Keratinocyte (primary cell): ENCODE results near the gene UBE2O. TPM values are rescaled to one million over a fixed set of nuclear protein-coding genes. Genes with fewer than 3 reads are reported as not detected.

Experiments
- DNase-seq: peaks from one replicate; pipeline ENCODE4 v3.0.0-alpha.2; 2011; ENCODE audit warnings: low read depth, missing footprints, low spot score
- FAIRE-seq: peaks from 2 replicates; lab custom pipeline; 2011; peaks lifted over from hg19 to GRCh38; lab: Jason Lieb, UNC
- H2AFZ ChIP-seq: 2 replicates; pipeline ENCODE4 v1.6.0; 2012; ENCODE audit warnings: low read length, control low read depth, inconsistent platforms; ENCODE audit not compliant: control insufficient read depth
- H3K27ac ChIP-seq: 2 replicates; pipeline ENCODE4 v1.5.1; 2011; ENCODE audit warnings: low read length; ENCODE audit not compliant: control insufficient read depth, insufficient read depth
- H3K27me3 ChIP-seq: 3 replicates; pipeline ENCODE4 v1.6.0; 2011; ENCODE audit warnings: low read length; ENCODE audit not compliant: control insufficient read depth, insufficient read depth; ENCODE audit errors: extremely low read depth
- H3K36me3 ChIP-seq, 2 experiments: 2 replicates in 1 of 2; 3 replicates in 1 of 2; pipeline ENCODE4 v1.5.1; 2011; ENCODE audit warnings: low read length in 2 of 2, mild to moderate bottlenecking in 1 of 2; ENCODE audit not compliant: control insufficient read depth in 2 of 2, insufficient read depth in 2 of 2; ENCODE audit errors: extremely low read depth in 1 of 2
- H3K4me1 ChIP-seq: 3 replicates; pipeline ENCODE4 v1.5.1; 2011; ENCODE audit warnings: low read length; ENCODE audit not compliant: control insufficient read depth, insufficient read depth; ENCODE audit errors: extremely low read depth
- H3K4me2 ChIP-seq: 3 replicates; pipeline ENCODE4 v1.6.0; 2011; ENCODE audit warnings: low read depth, low read length; ENCODE audit not compliant: control insufficient read depth, insufficient read depth; ENCODE audit errors: extremely low read depth
- H3K4me3 ChIP-seq, 3 experiments: fragments of 200-600 bp in 1 of 3; sonication (generic) in 1 of 3; 2 replicates in 2 of 3; 3 replicates in 1 of 3; pipeline ENCODE4 v1.5.1; 2011 to 2016; ENCODE audit warnings: low read length in 3 of 3, mild to moderate bottlenecking in 3 of 3, control low read depth in 2 of 3, inconsistent platforms in 1 of 3, low read depth in 1 of 3, mixed read lengths in 1 of 3, mixed run types in 1 of 3, moderate library complexity in 1 of 3; ENCODE audit not compliant: control insufficient read depth in 2 of 3, insufficient read depth in 2 of 3; ENCODE audit errors: extremely low read depth in 1 of 3
- H3K79me2 ChIP-seq: 2 replicates; pipeline ENCODE4 v1.6.0; 2012; ENCODE audit warnings: low read length; ENCODE audit not compliant: control insufficient read depth, insufficient read depth
- H3K9ac ChIP-seq: 3 replicates; pipeline ENCODE4 v1.6.0; 2011; ENCODE audit warnings: low read length; ENCODE audit not compliant: control insufficient read depth, insufficient read depth; ENCODE audit errors: extremely low read depth
- H3K9me1 ChIP-seq: 3 replicates; pipeline ENCODE4 v1.6.0; 2011; ENCODE audit warnings: low read length; ENCODE audit not compliant: control insufficient read depth, insufficient read depth; ENCODE audit errors: extremely low read depth
- H3K9me3 ChIP-seq: 2 replicates; pipeline ENCODE4 v1.5.1; 2012; ENCODE audit warnings: low read depth, low read length; ENCODE audit not compliant: control insufficient read depth
- H4K20me1 ChIP-seq: 3 replicates; pipeline ENCODE4 v1.6.0; 2011; ENCODE audit warnings: low read length; ENCODE audit not compliant: control insufficient read depth, insufficient read depth; ENCODE audit errors: extremely low read depth
- CTCF ChIP-seq, 3 experiments: IDR thresholded peaks in 1 of 3; conservative IDR thresholded peaks in 1 of 3; optimal IDR thresholded peaks in 1 of 3; 2 replicates in 2 of 3; 3 replicates in 1 of 3; pipeline versions ENCODE3 to v1.5.1; 2011; ENCODE audit warnings: low read length in 3 of 3, mild to moderate bottlenecking in 3 of 3, moderate library complexity in 2 of 3, control low read depth in 1 of 3, inconsistent platforms in 1 of 3; ENCODE audit not compliant: insufficient read depth in 2 of 3; ENCODE audit errors: extremely low read depth in 1 of 3
- EZH2 ChIP-seq: IDR thresholded peaks from one replicate; pipeline ENCODE4 v1.6.1; 2012; ENCODE audit warnings: inconsistent platforms, mild to moderate bottlenecking, low read length, moderate library complexity
- dilution Hi-C: fragments of 300-500 bp; cut with MboI; formaldehyde crosslinking; loops from one replicate; pipeline ENCODE4 v1.7.0; 2020; ENCODE audit warnings: low sequenced_read_pairs; ENCODE audit not compliant: extremely low pct_ligation_motif_present
- polyA plus RNA-seq, 5 experiments: library from polyadenylated mRNA; depleted of rRNA in 3 of 5; stranded (reverse) in 3 of 5; stranded (forward) in 1 of 5; unstranded in 1 of 5; fragments of >200 nt; gene quantifications; 1 replicate in 1 of 5; 2 replicates in 3 of 5; 3 replicates in 1 of 5; pipeline versions ENCODE4 v1.2.1 to v1.2.3, GENCODE V29; 2011 to 2012; ENCODE audit warnings: missing spikeins in 2 of 5, low read depth in 1 of 5, low replicate concordance in 1 of 5

The UBE2O gene
- polyA plus RNA-seq, 1 donor (not counting 4 experiments of a cell fraction or from before 2014, with no cell fraction given) = 10.9 TPM

GRCh38 chr17:76466775-76467130, 13.8 kb upstream of the UBE2O start:
- H4K20me1 ChIP-seq = no peaks in the 10 kb centered on the region
- peaks cover 9% of the 10 kb centered on the region for H3K27me3 ChIP-seq
- no peaks in the 10 kb centered on the region for H3K9me3 ChIP-seq
- H3K9ac ChIP-seq = no peak overlapping the region
- no peaks in the 10 kb centered on the region for H3K79me2 ChIP-seq
- H2AFZ ChIP-seq = no peak overlapping the region
- H3K9me1 ChIP-seq = no peaks in the 10 kb centered on the region
- H3K4me1 ChIP-seq = no peaks in the 10 kb centered on the region
- no peak overlapping the region for H3K27ac ChIP-seq
- no peak overlapping the region for H3K4me2 ChIP-seq
- dilution Hi-C loops = no loop called here
- no peak overlapping the region for H3K4me3 ChIP-seq
- DNase-seq = no peak
- TF ChIP-seq EZH2 (no peak), CTCF (optimal IDR thresholded peaks at IDR 0.05 in 1 of 3, IDR thresholded peaks at IDR 0.05 in 1 of 3, conservative IDR thresholded peaks at IDR 0.05 in 1 of 3; ENCODE audit: extremely low read depth in 1 of 3, insufficient read depth in 2 of 3, low read length in 3 of 3) (no peak)
- no peak for FAIRE-seq
- H3K36me3 ChIP-seq = peaks cover 0 to 12% of the 10 kb centered on the region in 2 experiments

GRCh38 chr17:76462556-76463290, 9.8 kb upstream of the UBE2O start:
- no peak overlapping the region for H2AFZ ChIP-seq
- H4K20me1 ChIP-seq = no peaks in the 10 kb centered on the region
- H3K27ac ChIP-seq = no peak overlapping the region
- no peak overlapping the region for H3K4me3 ChIP-seq
- H3K36me3 ChIP-seq = no peaks in the 10 kb centered on the region
- H3K79me2 ChIP-seq = no peaks in the 10 kb centered on the region
- H3K4me2 ChIP-seq = no peak overlapping the region
- peaks cover 9% of the 10 kb centered on the region for H3K27me3 ChIP-seq
- no peak for TF ChIP-seq CTCF (optimal IDR thresholded peaks at IDR 0.05 in 1 of 3, IDR thresholded peaks at IDR 0.05 in 1 of 3, conservative IDR thresholded peaks at IDR 0.05 in 1 of 3; ENCODE audit: extremely low read depth in 1 of 3, insufficient read depth in 2 of 3, low read length in 3 of 3)
- no peak for TF ChIP-seq EZH2
- H3K9me3 ChIP-seq = no peaks in the 10 kb centered on the region
- DNase-seq (no peak), FAIRE-seq (no peak)
- H3K9me1 ChIP-seq = no peaks in the 10 kb centered on the region
- H3K9ac ChIP-seq = no peak overlapping the region
- no peaks in the 10 kb centered on the region for H3K4me1 ChIP-seq
- dilution Hi-C loops = no loop called here
